ENCODE data around the gene KIF12.

GRCh38 chr9:114080773-114081440 is 18.2 kb downstream of the KIF12 start:
- TF ChIP-seq POLR2A (IDR thresholded peaks at IDR 0.05; ENCODE audit: low read length) (no peak), GATA1 (IDR thresholded peaks at IDR 0.05; ENCODE audit: low read depth, low read length) (no peak)

Measured in erythroblast (primary cell).